Gastroesophageal sphincter (tissue), 4 donors: Measurements from ENCODE around the gene F10. TPM values are rescaled to one million over a fixed set of nuclear protein-coding genes. Genes with fewer than 3 reads are reported as not detected.

Experiments used
- ATAC-seq: fragments of 150-250 bp; one replicate; pipeline ENCODE4 v1.9.1; 2016; ENCODE audit warnings: mild to moderate bottlenecking, moderate library complexity
- H3K27ac ChIP-seq, 4 donors: fragments of 200-600 bp; sonication (generic) in 3 of 4; 1 replicate in 3 of 4; 2 replicates in 1 of 4; pipeline ENCODE4 v1.5.1; 2016 to 2019
- H3K27me3 ChIP-seq: fragments of 200-600 bp; sonication (generic); one replicate; pipeline ENCODE4 v1.5.1; 2019
- H3K36me3 ChIP-seq, 2 donors: fragments of 200-600 bp; sonication (generic); one replicate each; pipeline ENCODE4 v1.5.1; 2019; ENCODE audit warnings: control low read depth in 1 of 2
- H3K4me1 ChIP-seq, 3 donors: fragments of 200-600 bp; sonication (generic); 1 replicate in 2 of 3; 2 replicates in 1 of 3; pipeline ENCODE4 v1.5.1; 2016 to 2019; ENCODE audit warnings: control low read depth in 2 of 3
- H3K4me3 ChIP-seq, 2 donors: fragments of 200-600 bp; sonication (generic); one replicate each; pipeline ENCODE4 v1.5.1; 2019; ENCODE audit warnings: mild to moderate bottlenecking in 1 of 2, moderate library complexity in 1 of 2
- H3K9me3 ChIP-seq, 3 donors: fragments of 200-600 bp; sonication (generic); one replicate each; pipeline ENCODE4 v1.5.1; 2017 to 2019; ENCODE audit warnings: control low read depth in 2 of 3
- CTCF ChIP-seq, 4 experiments: fragments of 200-600 bp in 2 of 4; fragments of 450-650 bp in 2 of 4; sonication (generic) in 1 of 4; IDR thresholded peaks; one replicate each; pipeline ENCODE4 v1.5.1; 2017 to 2019; ENCODE audit warnings: antibody characterized with exemption in 4 of 4, mild to moderate bottlenecking in 2 of 4, moderate library complexity in 2 of 4
- EP300 ChIP-seq: sonication (generic); formaldehyde crosslinking; IDR thresholded peaks from one replicate; pipeline ENCODE4 v1.6.1; 2017; ENCODE audit warnings: antibody characterized with exemption, mild to moderate bottlenecking
- POLR2A ChIP-seq, 2 donors: fragments of 450-650 bp; IDR thresholded peaks; one replicate each; pipeline ENCODE4 v1.6.1; 2017; ENCODE audit warnings: antibody characterized with exemption in 2 of 2, mild to moderate bottlenecking in 2 of 2, moderate library complexity in 1 of 2
- POLR2AphosphoS5 ChIP-seq: sonication (generic); formaldehyde crosslinking; IDR thresholded peaks from one replicate; pipeline ENCODE4 v1.6.1; 2017; ENCODE audit warnings: antibody characterized with exemption
- WGBS, 2 donors: methylation state at CpG; one replicate each; pipeline ENCODE4 v1.1.5; 2018; ENCODE audit warnings: low coverage in 1 of 2; 5-methylcytosine and 5-hydroxymethylcytosine counted together
- total RNA-seq, 4 donors: library from RNA; depleted of rRNA; stranded (reverse); fragments of >200 nt; gene quantifications; one replicate each; pipeline ENCODE4 v1.1.0, GENCODE V29; 2016

F10 gene
- total RNA-seq, 4 donors from 2014 or later: 6.9 to 51.7 (median 12.0) TPM

GRCh38 chr13:113121183-113121927, 1.2 kb upstream of the F10 start:
- no peak for TF ChIP-seq POLR2A (IDR thresholded peaks at IDR 0.05)
- no peak for TF ChIP-seq EP300
- no peak for TF ChIP-seq POLR2AphosphoS5
- no peak for TF ChIP-seq CTCF (IDR thresholded peaks at IDR 0.05)
- no peaks in the 10 kb centered on the region for H3K9me3 ChIP-seq
- no peaks in the 10 kb centered on the region for H3K36me3 ChIP-seq
- H3K27ac ChIP-seq: peak overlapping the region in 1 of 4 donors; percentile 57
- H3K27me3 ChIP-seq: peaks cover 21% of the 10 kb centered on the region
- WGBS, 2 donors: no CpG with 5 or more reads among the region's 24 CpGs
- ATAC-seq: no peak
- peaks cover 0 to 23% (median 0%) of the 10 kb centered on the region in 3 donors for H3K4me1 ChIP-seq
- H3K4me3 ChIP-seq: no peak overlapping the region

- WGBS, 2 donors: 74% methylated on average over 5 of the region's 16 CpGs; no CpG with 5 or more reads in 1 of the 2 donors
- Histone ChIP-seq H3K4me1 (peaks cover 0 to 23% (median 0%) of the 10 kb centered on the region in 3 donors), H3K4me3 (peak overlapping the region in 1 of 2 donors; percentile 39), H3K27me3 (peaks cover 21% of the 10 kb centered on the region), H3K36me3 (no peaks in the 10 kb centered on the region), H3K27ac (peak overlapping the region in 3 of 4 donors; percentile 57 to 70 (median 69)), H3K9me3 (no peaks in the 10 kb centered on the region)
- TF ChIP-seq EP300 (no peak), POLR2AphosphoS5 (no peak), CTCF (IDR thresholded peaks at IDR 0.05) (no peak), POLR2A (IDR thresholded peaks at IDR 0.05) (no peak)
- peak; percentile 18 for ATAC-seq
These were observed 599 bp upstream of the F10 start for GRCh38 chr13:113121928-113122471.

- 54 to 78% methylated on average over 4 to 7 of the region's 29 CpGs for WGBS, 2 donors
- peak overlapping the region in 1 of 2 donors; percentile 39 for H3K4me3 ChIP-seq
- no peak for ATAC-seq
- no peaks in the 10 kb centered on the region for H3K36me3 ChIP-seq
- peaks cover 0 to 23% (median 0%) of the 10 kb centered on the region in 3 donors for H3K4me1 ChIP-seq
- peak overlapping the region in 2 of 4 donors; percentile 57 to 69 for H3K27ac ChIP-seq
- peaks cover 12% of the 10 kb centered on the region for H3K27me3 ChIP-seq
- no peaks in the 10 kb centered on the region for H3K9me3 ChIP-seq
- TF ChIP-seq POLR2AphosphoS5 (no peak), POLR2A (IDR thresholded peaks at IDR 0.05) (no peak), EP300 (no peak), CTCF (IDR thresholded peaks at IDR 0.05) (peak in 1 of 4 experiments; percentile 18)
These were observed 915 bp downstream of the F10 start for GRCh38 chr13:113123226-113124201.

GRCh38 chr13:113124211-113124970, 1.8 kb downstream of the F10 start:
- ATAC-seq: no peak
- Histone ChIP-seq H3K4me1 (peaks cover 0 to 23% (median 0%) of the 10 kb centered on the region in 3 donors), H3K4me3 (no peak overlapping the region), H3K9me3 (no peaks in the 10 kb centered on the region), H3K27ac (no peak overlapping the region), H3K36me3 (no peaks in the 10 kb centered on the region), H3K27me3 (peaks cover 13% of the 10 kb centered on the region)
- WGBS, 2 donors: 90% methylated on average over 6 of the region's 19 CpGs; no CpG with 5 or more reads in 1 of the 2 donors
- no peak for TF ChIP-seq POLR2A (IDR thresholded peaks at IDR 0.05)
- TF ChIP-seq EP300: no peak
- no peak for TF ChIP-seq CTCF (IDR thresholded peaks at IDR 0.05)
- TF ChIP-seq POLR2AphosphoS5: no peak
